Mucosa of stomach (tissue), 1 donor: ENCODE results near the gene OTOGL.

Experiments
- H3K27me3 ChIP-seq: one replicate; pipeline ENCODE4 v1.7.0; 2013; ENCODE audit warnings: mild to moderate bottlenecking, low read length; ENCODE audit not compliant: control insufficient read depth, insufficient read depth
- H3K36me3 ChIP-seq: one replicate; pipeline ENCODE4 v1.7.0; 2013; ENCODE audit warnings: low read length; ENCODE audit not compliant: control insufficient read depth, insufficient read depth
- H3K4me1 ChIP-seq: one replicate; pipeline ENCODE4 v1.7.0; 2013; ENCODE audit warnings: mild to moderate bottlenecking, low read length; ENCODE audit not compliant: control insufficient read depth, insufficient read depth
- H3K4me3 ChIP-seq: one replicate; pipeline ENCODE4 v1.7.0; 2013; ENCODE audit warnings: low read length
- H3K9ac ChIP-seq: one replicate; pipeline ENCODE4 v1.7.0; 2013; ENCODE audit warnings: mild to moderate bottlenecking, low read length, moderate library complexity
- H3K9me3 ChIP-seq: one replicate; pipeline ENCODE4 v1.7.0; 2013; ENCODE audit warnings: mild to moderate bottlenecking, low read length, moderate library complexity; ENCODE audit not compliant: control insufficient read depth
- donor health status: Pancreatic carcinoma.

The OTOGL gene

GRCh38 chr12:80192087-80192486 is 92.8 kb downstream of the OTOGL start:
- Histone ChIP-seq H3K9ac (no peak overlapping the region), H3K4me3 (no peak overlapping the region)

GRCh38 chr12:80193865-80194264 is 94.5 kb downstream of the OTOGL start:
- Histone ChIP-seq H3K4me1 (no peaks in the 10 kb centered on the region), H3K9me3 (no peaks in the 10 kb centered on the region), H3K4me3 (no peak overlapping the region), H3K9ac (no peak overlapping the region), H3K36me3 (no peaks in the 10 kb centered on the region), H3K27me3 (no peaks in the 10 kb centered on the region)

More at GRCh38 chr12:80192087-80192486, 92.8 kb downstream of the OTOGL start:
- Histone ChIP-seq H3K9me3 (no peaks in the 10 kb centered on the region), H3K36me3 (no peaks in the 10 kb centered on the region), H3K4me1 (no peaks in the 10 kb centered on the region), H3K27me3 (no peaks in the 10 kb centered on the region)

GRCh38 chr12:80195074-80195726 is 95.9 kb downstream of the OTOGL start:
- H3K4me3 ChIP-seq: no peak overlapping the region
- no peaks in the 10 kb centered on the region for H3K27me3 ChIP-seq
- H3K9ac ChIP-seq: no peak overlapping the region
- no peaks in the 10 kb centered on the region for H3K36me3 ChIP-seq
- no peaks in the 10 kb centered on the region for H3K9me3 ChIP-seq
- no peaks in the 10 kb centered on the region for H3K4me1 ChIP-seq

- Histone ChIP-seq H3K36me3 (no peaks in the 10 kb centered on the region), H3K27me3 (no peaks in the 10 kb centered on the region), H3K4me3 (no peak overlapping the region)
These were observed 96.4 kb downstream of the OTOGL start for GRCh38 chr12:80195737-80196136.

GRCh38 chr12:80196419-80196818 is 97.1 kb downstream of the OTOGL start:
- H3K27me3 ChIP-seq: no peaks in the 10 kb centered on the region
- H3K9me3 ChIP-seq: no peaks in the 10 kb centered on the region
- no peak overlapping the region for H3K9ac ChIP-seq
- no peak overlapping the region for H3K4me3 ChIP-seq
- no peaks in the 10 kb centered on the region for H3K36me3 ChIP-seq
- H3K4me1 ChIP-seq: no peaks in the 10 kb centered on the region

More at GRCh38 chr12:80195737-80196136, 96.4 kb downstream of the OTOGL start:
- no peaks in the 10 kb centered on the region for H3K4me1 ChIP-seq
- no peaks in the 10 kb centered on the region for H3K9me3 ChIP-seq
- H3K9ac ChIP-seq: no peak overlapping the region

GRCh38 chr12:80198782-80199337 is 99.5 kb downstream of the OTOGL start:
- H3K36me3 ChIP-seq: no peaks in the 10 kb centered on the region
- H3K9me3 ChIP-seq: no peaks in the 10 kb centered on the region
- no peak overlapping the region for H3K9ac ChIP-seq
- H3K27me3 ChIP-seq: no peaks in the 10 kb centered on the region
- H3K4me1 ChIP-seq: no peaks in the 10 kb centered on the region
- no peak overlapping the region for H3K4me3 ChIP-seq

GRCh38 chr12:80199931-80200330 is 100.6 kb downstream of the OTOGL start:
- H3K9ac ChIP-seq: no peak overlapping the region
- H3K27me3 ChIP-seq: no peaks in the 10 kb centered on the region
- H3K4me1 ChIP-seq: no peaks in the 10 kb centered on the region
- no peaks in the 10 kb centered on the region for H3K9me3 ChIP-seq
- no peaks in the 10 kb centered on the region for H3K36me3 ChIP-seq
- no peak overlapping the region for H3K4me3 ChIP-seq

- Histone ChIP-seq H3K4me3 (no peak overlapping the region), H3K9ac (no peak overlapping the region), H3K27me3 (no peaks in the 10 kb centered on the region), H3K9me3 (no peaks in the 10 kb centered on the region), H3K4me1 (no peaks in the 10 kb centered on the region), H3K36me3 (no peaks in the 10 kb centered on the region)
These were observed 101.1 kb downstream of the OTOGL start for GRCh38 chr12:80200414-80200813.

- Histone ChIP-seq H3K4me3 (no peak overlapping the region), H3K9me3 (no peaks in the 10 kb centered on the region), H3K9ac (no peak overlapping the region), H3K27me3 (no peaks in the 10 kb centered on the region), H3K36me3 (no peaks in the 10 kb centered on the region), H3K4me1 (no peaks in the 10 kb centered on the region)
These were observed 102.6 kb downstream of the OTOGL start for GRCh38 chr12:80201908-80202307.

GRCh38 chr12:80205960-80206359 is 106.6 kb downstream of the OTOGL start:
- peaks cover 4% of the 10 kb centered on the region for H3K4me1 ChIP-seq
- H3K27me3 ChIP-seq: no peaks in the 10 kb centered on the region
- H3K9ac ChIP-seq: no peak overlapping the region
- H3K9me3 ChIP-seq: no peaks in the 10 kb centered on the region
- H3K36me3 ChIP-seq: no peaks in the 10 kb centered on the region
- no peak overlapping the region for H3K4me3 ChIP-seq

GRCh38 chr12:80208071-80208470 is 108.7 kb downstream of the OTOGL start:
- H3K4me1 ChIP-seq: peaks cover 4% of the 10 kb centered on the region
- H3K9me3 ChIP-seq: no peaks in the 10 kb centered on the region
- no peaks in the 10 kb centered on the region for H3K36me3 ChIP-seq
- H3K27me3 ChIP-seq: no peaks in the 10 kb centered on the region
- no peak overlapping the region for H3K9ac ChIP-seq
- H3K4me3 ChIP-seq: no peak overlapping the region

GRCh38 chr12:80211671-80212070 is 112.3 kb downstream of the OTOGL start:
- H3K9ac ChIP-seq: no peak overlapping the region
- H3K4me1 ChIP-seq: peaks cover 4% of the 10 kb centered on the region
- no peaks in the 10 kb centered on the region for H3K9me3 ChIP-seq
- H3K36me3 ChIP-seq: no peaks in the 10 kb centered on the region
- H3K4me3 ChIP-seq: no peak overlapping the region
- no peaks in the 10 kb centered on the region for H3K27me3 ChIP-seq
